ENCODE measurements around the gene SPATA3.

The SPATA3 gene

DNA sequence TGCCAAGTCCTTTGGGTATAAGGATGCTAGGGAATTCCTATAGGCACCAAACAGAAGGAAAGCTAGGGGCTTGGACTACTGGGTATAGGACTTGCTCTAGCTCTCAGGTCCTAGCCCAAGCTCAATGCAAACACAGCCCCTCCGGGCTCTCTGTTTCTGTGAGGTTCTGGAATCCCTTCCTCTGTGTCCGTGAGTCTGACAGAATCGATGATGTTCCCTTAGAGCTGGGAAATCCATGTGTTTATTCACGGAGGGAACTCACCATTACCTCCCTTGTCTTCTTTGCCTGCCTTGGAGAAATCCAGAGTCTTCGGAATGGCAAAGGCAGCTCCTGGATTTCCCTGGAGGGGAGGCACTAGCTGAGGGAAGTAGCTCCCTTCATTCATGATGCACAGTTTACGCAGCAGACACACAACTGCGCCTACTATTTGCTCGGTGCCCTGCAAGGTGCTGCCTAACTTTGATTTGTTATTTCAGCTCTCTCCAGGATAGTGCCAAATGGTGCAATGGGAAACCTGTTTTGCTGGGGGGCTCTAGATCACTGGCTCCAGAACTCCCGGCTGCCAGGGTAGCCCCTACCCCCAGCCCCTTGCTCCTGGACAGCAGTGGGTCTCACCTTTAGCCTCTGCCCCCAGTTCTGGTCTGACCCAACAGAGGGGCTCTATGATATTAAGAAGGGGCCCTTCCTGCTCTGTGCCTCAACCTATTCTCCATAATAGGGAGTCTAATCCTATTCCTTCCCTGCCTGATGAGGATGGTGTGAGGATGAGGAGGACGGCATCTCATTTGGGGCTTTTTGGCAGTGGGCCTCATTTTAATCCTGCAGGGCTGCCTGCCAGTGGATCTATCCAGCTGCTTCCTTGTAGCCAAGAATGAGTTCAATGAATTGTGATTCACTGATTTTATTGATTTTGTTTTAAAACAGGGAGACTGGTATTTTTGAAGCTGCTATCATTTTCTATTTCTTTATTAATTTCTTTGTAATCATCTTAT lies 52.3 kb downstream of the SPATA3 start:
- DNase-seq (ENCODE audit: low read depth in 2 of 2), result no peak
- TF ChIP-seq CTCF (IDR thresholded peaks at IDR 0.05; ENCODE audit: low read depth, low read length), result no peak
- H3K4me3 ChIP-seq (replicated peaks in 1 of 2; ENCODE audit: low read depth in 2 of 2, low read length in 2 of 2), result no peak overlapping the region

DNA sequence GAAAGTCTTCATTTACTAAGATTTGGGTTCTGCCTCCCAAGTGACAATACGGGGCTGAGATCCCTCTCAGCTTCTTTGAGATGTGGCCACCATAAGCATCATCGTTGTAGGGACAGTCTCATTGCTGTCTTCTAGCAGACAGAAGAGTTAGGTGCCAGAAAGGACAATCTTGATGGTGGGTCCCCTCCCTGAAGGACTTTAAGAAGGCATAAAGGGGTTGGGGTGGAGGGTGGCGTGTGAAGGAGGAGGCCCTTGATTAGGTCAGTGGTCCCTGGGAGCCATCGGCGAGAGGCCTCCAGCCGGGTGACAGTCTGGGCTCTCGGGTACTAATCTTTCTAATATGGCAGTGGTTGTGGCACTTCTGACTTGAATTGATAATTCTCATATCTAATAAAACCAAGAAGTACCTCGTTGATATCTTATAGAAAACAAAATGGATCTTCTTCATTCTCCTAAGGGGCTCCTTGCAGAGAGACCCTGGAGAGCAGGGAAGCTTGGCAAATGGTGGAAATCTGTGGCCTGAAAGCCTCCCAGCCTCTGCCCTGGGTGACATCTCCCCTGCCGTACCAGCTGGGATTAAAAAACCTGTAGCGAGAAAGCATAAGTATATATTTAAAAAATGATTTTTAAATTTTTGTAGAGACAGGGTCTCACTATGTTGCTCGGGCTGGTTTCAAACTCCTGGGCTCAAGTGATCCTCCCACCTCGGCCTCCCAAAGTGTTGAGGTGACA lies 53.5 kb downstream of the SPATA3 start:
- DNase-seq (ENCODE audit: low read depth in 2 of 2), result no peak
- H3K4me3 ChIP-seq (replicated peaks in 1 of 2; ENCODE audit: low read depth in 2 of 2, low read length in 2 of 2), result no peak overlapping the region
- TF ChIP-seq CTCF (IDR thresholded peaks at IDR 0.05; ENCODE audit: low read depth, low read length), result no peak

GRCh38 chr2:231050018-231050901 lies 54.3 kb downstream of the SPATA3 start:
- TF ChIP-seq CTCF (IDR thresholded peaks at IDR 0.05; ENCODE audit: low read depth, low read length), result no peak
- no peak for DNase-seq (ENCODE audit: low read depth in 2 of 2)
- no peak overlapping the region for H3K4me3 ChIP-seq (replicated peaks in 1 of 2; ENCODE audit: low read depth in 2 of 2, low read length in 2 of 2)

DNA sequence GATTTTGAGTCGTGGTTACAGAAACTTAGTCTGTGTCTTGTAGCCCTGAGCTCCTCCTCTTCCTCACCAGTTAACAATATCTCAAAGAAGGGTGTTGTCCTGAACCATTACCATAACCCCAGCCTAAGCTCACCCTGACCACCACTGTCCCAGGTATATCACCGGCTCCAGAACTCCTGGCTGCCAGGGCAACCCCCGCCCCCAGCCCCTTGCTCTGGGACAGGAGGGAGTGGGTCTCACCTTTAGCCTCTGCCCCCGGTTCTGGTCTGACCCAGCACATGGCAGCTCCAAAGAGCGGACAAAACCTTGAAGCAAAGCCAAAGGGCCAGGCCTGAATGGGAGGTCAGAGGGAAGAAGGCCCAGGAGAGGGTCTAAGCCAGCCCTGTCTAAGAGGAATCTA lies 55.2 kb downstream of the SPATA3 start:
- no peak for TF ChIP-seq CTCF (IDR thresholded peaks at IDR 0.05; ENCODE audit: low read depth, low read length)
- no peak overlapping the region for H3K4me3 ChIP-seq (replicated peaks in 1 of 2; ENCODE audit: low read depth in 2 of 2, low read length in 2 of 2)
- no peak for DNase-seq (ENCODE audit: low read depth in 2 of 2)

DNA sequence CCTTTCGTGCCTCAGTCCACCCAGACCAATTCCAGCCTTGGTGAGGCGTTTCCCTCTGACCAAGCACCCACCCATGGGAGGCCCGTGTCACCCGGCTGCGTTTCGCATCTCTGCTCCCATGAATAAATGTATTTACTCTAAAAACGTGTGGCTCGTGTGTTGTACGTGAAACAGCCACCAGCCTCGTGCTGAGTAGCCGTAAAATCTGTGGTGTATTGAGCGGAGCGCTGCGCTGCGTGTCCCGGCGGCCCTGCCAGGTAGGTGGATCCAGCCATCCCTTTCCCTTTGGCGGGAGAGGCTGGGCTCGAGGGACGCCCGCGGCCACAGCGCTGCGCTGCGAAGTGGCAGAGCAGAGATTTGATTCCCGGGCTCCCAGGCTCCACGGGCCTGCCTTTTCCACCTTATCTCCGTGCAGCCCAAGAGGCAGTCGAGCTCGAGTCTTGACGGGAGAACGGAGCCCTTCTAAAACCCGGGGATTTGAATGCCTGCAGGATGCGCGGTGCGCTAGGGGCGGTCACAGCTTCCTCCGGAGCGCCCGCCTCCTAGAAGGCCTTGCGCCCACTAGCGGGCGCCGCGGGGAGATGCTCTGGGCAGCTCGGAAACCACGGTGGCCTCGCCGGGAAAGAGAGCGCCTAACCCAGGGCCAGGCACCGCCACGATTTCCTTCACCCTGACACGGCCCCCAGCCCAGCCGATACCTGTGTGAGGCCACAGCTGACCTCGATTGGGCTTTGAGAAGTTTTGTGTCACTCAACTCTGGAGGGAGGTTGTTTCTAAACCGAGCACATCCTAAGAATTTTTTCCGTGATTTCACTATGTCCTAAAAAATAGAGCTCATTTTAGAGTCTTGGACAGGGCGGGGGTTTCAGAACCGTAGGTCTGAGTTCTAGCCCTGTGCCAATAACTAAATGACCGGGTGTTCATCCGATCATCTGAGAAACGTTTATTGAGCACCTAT lies 56.9 kb downstream of the SPATA3 start:
- H3K4me3 ChIP-seq (replicated peaks in 1 of 2; ENCODE audit: low read depth in 2 of 2, low read length in 2 of 2), result peak overlapping the region; percentile 57 to 64
- peak; percentile 98 for TF ChIP-seq CTCF (IDR thresholded peaks at IDR 0.05; ENCODE audit: low read depth, low read length)
- peak; percentile 85 for DNase-seq (ENCODE audit: low read depth in 2 of 2)

Data from cardiac fibroblast (primary cell).